ENCODE results near the gene DEDD.
A peak's percentile ranks its signal among the peaks of the same experiment; 100 is the strongest.

Gene DEDD

GRCh38 chr1:161077426-161077825 lies 55.0 kb downstream of the DEDD start:
- DNase-seq (ENCODE audit: extremely low read depth, low read depth): no peak
- TF ChIP-seq, protein P1, sequence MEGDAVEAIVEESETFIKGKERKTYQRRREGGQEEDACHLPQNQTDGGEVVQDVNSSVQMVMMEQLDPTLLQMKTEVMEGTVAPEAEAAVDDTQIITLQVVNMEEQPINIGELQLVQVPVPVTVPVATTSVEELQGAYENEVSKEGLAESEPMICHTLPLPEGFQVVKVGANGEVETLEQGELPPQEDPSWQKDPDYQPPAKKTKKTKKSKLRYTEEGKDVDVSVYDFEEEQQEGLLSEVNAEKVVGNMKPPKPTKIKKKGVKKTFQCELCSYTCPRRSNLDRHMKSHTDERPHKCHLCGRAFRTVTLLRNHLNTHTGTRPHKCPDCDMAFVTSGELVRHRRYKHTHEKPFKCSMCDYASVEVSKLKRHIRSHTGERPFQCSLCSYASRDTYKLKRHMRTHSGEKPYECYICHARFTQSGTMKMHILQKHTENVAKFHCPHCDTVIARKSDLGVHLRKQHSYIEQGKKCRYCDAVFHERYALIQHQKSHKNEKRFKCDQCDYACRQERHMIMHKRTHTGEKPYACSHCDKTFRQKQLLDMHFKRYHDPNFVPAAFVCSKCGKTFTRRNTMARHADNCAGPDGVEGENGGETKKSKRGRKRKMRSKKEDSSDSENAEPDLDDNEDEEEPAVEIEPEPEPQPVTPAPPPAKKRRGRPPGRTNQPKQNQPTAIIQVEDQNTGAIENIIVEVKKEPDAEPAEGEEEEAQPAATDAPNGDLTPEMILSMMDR (IDR thresholded peaks at IDR 0.05; ENCODE audit: low read depth, low read length, missing control alignments): no peak
- no peak overlapping the region for H3K4me3 ChIP-seq (replicated peaks; ENCODE audit: low read depth, low read length)

- no peak overlapping the region for H3K4me3 ChIP-seq (replicated peaks; ENCODE audit: low read depth, low read length)
- DNase-seq (ENCODE audit: extremely low read depth, low read depth): no peak
- TF ChIP-seq, protein P1 (IDR thresholded peaks at IDR 0.05; ENCODE audit: low read depth, low read length, missing control alignments): no peak
These were observed 56.1 kb downstream of the DEDD start for GRCh38 chr1:161076410-161076809.

DNA sequence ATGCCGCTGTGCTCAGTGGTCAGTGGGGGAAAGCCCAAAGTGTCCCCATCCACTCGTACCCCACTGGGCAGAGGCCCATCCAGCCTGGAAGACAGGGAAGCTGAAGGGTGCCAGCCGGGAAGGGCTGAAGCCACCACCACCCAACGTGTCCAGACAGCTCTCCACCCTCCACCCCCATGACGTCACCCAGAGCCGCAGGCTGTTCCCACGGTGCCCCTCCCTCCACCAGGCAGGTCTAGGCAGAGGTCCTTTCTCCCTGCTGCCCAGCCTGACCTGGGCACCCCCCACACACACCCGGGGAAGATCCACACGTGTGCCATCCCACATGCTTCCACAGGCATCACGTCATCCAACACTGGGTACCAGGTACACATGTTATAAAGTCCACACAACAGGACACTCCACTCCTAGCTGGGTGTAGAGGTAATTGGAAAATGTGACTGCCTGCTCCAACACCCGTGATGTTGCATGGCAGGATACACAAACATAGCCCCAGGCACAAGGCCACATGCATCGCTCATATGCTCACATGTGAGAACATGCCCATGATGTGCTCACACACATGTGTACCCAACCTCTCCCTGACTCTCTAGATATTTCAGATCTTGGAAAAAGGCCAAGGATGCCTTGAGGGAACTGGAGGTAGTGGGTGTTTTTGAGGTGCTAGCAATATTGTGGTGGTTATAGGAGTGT lies 57.6 kb downstream of the DEDD start:
- no peak for DNase-seq (ENCODE audit: extremely low read depth, low read depth)
- TF ChIP-seq, protein P1 (IDR thresholded peaks at IDR 0.05; ENCODE audit: low read depth, low read length, missing control alignments): no peak
- no peak overlapping the region for H3K4me3 ChIP-seq (replicated peaks; ENCODE audit: low read depth, low read length)

DNA sequence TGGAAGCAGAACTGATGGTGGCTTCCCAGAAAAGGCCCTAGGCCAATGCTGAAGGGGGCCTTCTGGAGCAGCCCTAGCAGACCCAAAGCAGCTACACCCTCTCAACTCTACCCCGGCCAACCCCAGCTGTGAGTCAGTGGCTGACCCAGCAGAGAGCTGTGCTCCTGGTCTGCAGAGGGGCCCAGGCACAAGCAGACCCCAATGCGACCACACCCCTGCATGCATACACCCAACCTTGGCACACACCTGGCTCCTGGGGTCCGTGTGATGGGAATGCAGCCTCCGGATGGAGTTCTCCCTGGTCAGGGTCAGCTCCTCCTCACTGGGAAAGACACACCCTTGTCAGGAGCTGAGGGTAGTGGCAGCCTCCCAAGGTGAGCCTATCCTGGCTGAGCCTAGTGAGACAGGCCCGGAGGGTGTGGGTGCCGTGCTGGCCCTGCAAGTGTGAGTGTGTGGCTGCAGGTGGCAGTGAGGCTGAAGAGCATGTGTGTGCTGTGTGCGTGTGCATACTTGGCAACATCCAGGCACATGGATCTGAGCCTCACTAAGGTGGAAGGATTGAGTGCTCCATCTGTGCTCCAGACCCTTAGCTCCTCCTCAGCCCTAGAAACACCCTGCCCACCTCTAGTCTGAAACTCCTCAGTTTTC lies 58.9 kb downstream of the DEDD start:
- no peak overlapping the region for H3K4me3 ChIP-seq (replicated peaks; ENCODE audit: low read depth, low read length)
- TF ChIP-seq, protein P1 (IDR thresholded peaks at IDR 0.05; ENCODE audit: low read depth, low read length, missing control alignments): no peak
- DNase-seq (ENCODE audit: extremely low read depth, low read depth): no peak

DNA sequence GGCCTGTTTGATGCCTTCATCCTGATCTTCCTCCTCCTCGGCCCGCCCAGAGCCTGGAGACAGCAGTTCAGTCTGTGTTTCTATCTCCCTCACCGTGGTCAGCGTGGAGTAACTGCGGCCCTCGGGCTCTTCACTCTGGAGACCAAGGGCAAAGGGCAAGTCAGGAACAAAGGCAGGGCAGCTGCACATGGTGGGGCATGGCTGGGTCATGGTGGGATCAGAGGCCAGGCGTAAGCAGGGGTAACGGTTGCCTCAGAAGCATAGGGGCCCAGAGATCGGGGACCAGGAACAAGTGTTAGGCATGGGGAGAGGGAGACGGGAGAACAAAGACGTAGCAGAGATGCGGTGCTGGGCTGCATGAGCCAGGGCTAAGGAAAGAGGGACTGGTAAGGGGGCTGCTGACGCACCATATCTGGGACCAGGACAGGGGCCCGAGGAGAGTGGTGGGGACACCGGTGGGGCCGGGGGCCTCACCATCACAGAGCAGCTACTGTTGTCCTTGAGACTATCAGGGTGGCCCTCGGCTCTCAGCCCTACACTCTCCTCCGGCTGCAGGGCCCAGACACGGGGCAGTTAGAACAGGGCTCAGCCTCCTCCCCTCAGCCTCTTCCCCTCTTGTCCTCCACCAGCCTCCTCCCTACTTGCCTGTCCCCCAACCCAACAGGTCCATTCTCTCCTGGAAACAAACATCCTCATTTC lies 59.6 kb downstream of the DEDD start:
- TF ChIP-seq, protein P1 (IDR thresholded peaks at IDR 0.05; ENCODE audit: low read depth, low read length, missing control alignments): no peak
- no peak for DNase-seq (ENCODE audit: extremely low read depth, low read depth)
- no peak overlapping the region for H3K4me3 ChIP-seq (replicated peaks; ENCODE audit: low read depth, low read length)

- TF ChIP-seq, protein P1 (IDR thresholded peaks at IDR 0.05; ENCODE audit: low read depth, low read length, missing control alignments): peak; percentile 34
- no peak overlapping the region for H3K4me3 ChIP-seq (replicated peaks; ENCODE audit: low read depth, low read length)
- DNase-seq (ENCODE audit: extremely low read depth, low read depth): no peak
These were observed 60.5 kb downstream of the DEDD start for GRCh38 chr1:161071886-161072371.
